B cell (primary cell): ENCODE measurements around the gene RAB31. TPM values are rescaled to one million over a fixed set of nuclear protein-coding genes. Genes with fewer than 3 reads are reported as not detected.

Experiments
- ATAC-seq: fragments of 200-7000 bp; cut with Tn5 transposase; one replicate; pipeline ENCODE4 v1.10.0; 2021; ENCODE audit warnings: low read depth, mild to moderate bottlenecking, moderate number of reproducible peaks, moderate library complexity
- CTCF ChIA-PET: fragments of 350-600 bp; sonication (Branson Sonifier 250); formaldehyde crosslinking; loops from one replicate; lab custom pipeline; 2021; ENCODE audit warnings: antibody characterized with exemption, inconsistent platforms; lab: Charles Lee
- POLR2A ChIA-PET: fragments of 350-600 bp; sonication (Branson Sonifier 250); formaldehyde crosslinking; loops from one replicate; lab custom pipeline; 2021; ENCODE audit warnings: antibody characterized with exemption; lab: Charles Lee
- DNase-seq: peaks from one replicate; pipeline ENCODE4 v3.0.0; 2013
- H2AFZ ChIP-seq: 2 replicates; pipeline ENCODE4 v1.6.1; 2012; ENCODE audit warnings: mild to moderate bottlenecking, low read depth, low read length; ENCODE audit not compliant: insufficient read depth, poor library complexity, severe bottlenecking
- H3K27ac ChIP-seq, 2 donors: 1 replicate in 1 of 2; 2 replicates in 1 of 2; pipeline ENCODE4 v1.5.1; 2012 to 2013; ENCODE audit warnings: low read length in 2 of 2, mild to moderate bottlenecking in 2 of 2, moderate library complexity in 1 of 2
- H3K27me3 ChIP-seq, 4 experiments: fragments of 200-600 bp in 1 of 4; sonication (generic) in 1 of 4; replicated peaks in 1 of 4; 1 replicate in 2 of 4; 2 replicates in 2 of 4; pipeline versions ENCODE4 v1.6.1 to v1.7.0; 2013 to 2016; ENCODE audit warnings: low read length in 3 of 4, mild to moderate bottlenecking in 2 of 4, mixed read lengths in 1 of 4, moderate library complexity in 1 of 4; ENCODE audit not compliant: insufficient read depth in 4 of 4, control insufficient read depth in 3 of 4; ENCODE audit errors: control extremely low read depth in 1 of 4
- H3K36me3 ChIP-seq, 2 experiments: replicated peaks in 1 of 2; 1 replicate in 1 of 2; 2 replicates in 1 of 2; pipeline versions ENCODE4 v1.6.1 to v1.7.1; 2013; ENCODE audit warnings: low read length in 1 of 2; ENCODE audit not compliant: insufficient read depth in 2 of 2, control insufficient read depth in 1 of 2; ENCODE audit errors: control extremely low read depth in 1 of 2, extremely low read depth in 1 of 2
- H3K4me1 ChIP-seq, 2 donors: fragments of 200-600 bp in 1 of 2; sonication (generic) in 1 of 2; 1 replicate in 1 of 2; 2 replicates in 1 of 2; pipeline versions ENCODE4 v1.5.1 to v1.6.1; 2013 to 2017; ENCODE audit warnings: low read length in 2 of 2; ENCODE audit not compliant: control insufficient read depth in 2 of 2, insufficient read depth in 2 of 2
- H3K4me2 ChIP-seq: replicated peaks from 2 replicates; pipeline ENCODE3; 2012; ENCODE audit warnings: mild to moderate bottlenecking, low read depth, low read length; ENCODE audit not compliant: poor library complexity, severe bottlenecking
- H3K4me3 ChIP-seq, 5 experiments: fragments of 200-600 bp in 1 of 5; sonication (generic) in 1 of 5; 1 replicate in 3 of 5; 2 replicates in 2 of 5; pipeline versions ENCODE4 v1.5.1 to v1.7.0; 2011 to 2016; ENCODE audit warnings: low read length in 4 of 5, mild to moderate bottlenecking in 4 of 5, low read depth in 2 of 5, control low read depth in 1 of 5, moderate library complexity in 1 of 5; ENCODE audit not compliant: insufficient read depth in 1 of 5; ENCODE audit errors: control extremely low read depth in 1 of 5, extremely low read depth in 1 of 5
- H3K79me2 ChIP-seq: fragments of 200-600 bp; sonication (generic); one replicate; pipeline ENCODE4 v1.6.0; 2016; ENCODE audit warnings: low read length; ENCODE audit not compliant: control insufficient read depth, insufficient read depth
- H3K9ac ChIP-seq: fragments of 200-600 bp; sonication (generic); 2 replicates; pipeline ENCODE4 v1.6.1; 2017; ENCODE audit warnings: mild to moderate bottlenecking, low read length, moderate library complexity
- H3K9me3 ChIP-seq, 3 donors: one replicate each; pipeline versions ENCODE4 v1.6.1 to v1.7.1; 2013; ENCODE audit warnings: low read length in 2 of 3; ENCODE audit not compliant: control insufficient read depth in 2 of 3, insufficient read depth in 1 of 3; ENCODE audit errors: control extremely low read depth in 1 of 3
- H4K20me1 ChIP-seq: 2 replicates; pipeline ENCODE4 v1.6.0; 2012; ENCODE audit warnings: mild to moderate bottlenecking, low read length; ENCODE audit not compliant: insufficient read depth, control insufficient read depth, poor library complexity, severe bottlenecking
- H3K27ac Mint-ChIP-seq: one replicate; pipeline ENCODE4 v1.8.0; 2021; ENCODE audit warnings: mixed read lengths
- H3K27me3 Mint-ChIP-seq: one replicate; pipeline ENCODE4 v1.8.0; 2021; ENCODE audit warnings: mixed read lengths
- H3K4me1 Mint-ChIP-seq: one replicate; pipeline ENCODE4 v1.8.0; 2021; ENCODE audit warnings: mixed read lengths
- H3K4me3 Mint-ChIP-seq: one replicate; pipeline ENCODE4 v1.8.0; 2021; ENCODE audit warnings: mixed read lengths
- H3K9me3 Mint-ChIP-seq: one replicate; pipeline ENCODE4 v1.8.0; 2022; ENCODE audit warnings: mixed read lengths; ENCODE audit not compliant: insufficient read depth
- CTCF ChIP-seq: fragments of 200-600 bp; IDR thresholded peaks from one replicate; pipeline ENCODE4 v1.8.0; 2022; ENCODE audit warnings: antibody characterized with exemption, mild to moderate bottlenecking
- EZH2 ChIP-seq: IDR thresholded peaks from 2 replicates; pipeline ENCODE4 v1.6.1; 2012; ENCODE audit warnings: borderline replicate concordance, low read depth, mild to moderate bottlenecking, moderate library complexity, low read length; ENCODE audit not compliant: insufficient read depth, poor library complexity, severe bottlenecking
- WGBS: methylation state at CpG from one replicate; pipeline ENCODE4 v1.1.5; 2013; ENCODE audit warnings: missing lambda C conversion rate; ENCODE audit not compliant: insufficient coverage; 5-methylcytosine and 5-hydroxymethylcytosine counted together
- intact Hi-C: fragments of 100-400 bp; cut with micrococcal nuclease; formaldehyde crosslinking; loops from one replicate; pipeline ENCODE4 v1.10.0; 2022
- polyA plus RNA-seq: library from polyadenylated mRNA; depleted of rRNA; stranded (reverse); fragments of >200 nt; gene quantifications from 2 replicates; pipeline ENCODE4 v1.2.3, GENCODE V29; 2012
- total RNA-seq, 2 donors: library from RNA; stranded (reverse); fragments of 120-200 nt in 1 of 2; gene quantifications; 1 replicate in 1 of 2; 2 replicates in 1 of 2; pipeline versions ENCODE4 v1.2.3 to v1.2.4, GENCODE V29; 2013 to 2022

RAB31 gene
- total and polyA plus RNA-seq, 2 donors (not counting 1 experiment from before 2014, with no cell fraction given): 15.5 to 44.6 TPM

GRCh38 chr18:9792565-9793245 is 84.6 kb downstream of the RAB31 start:
- H3K79me2 ChIP-seq: no peaks in the 10 kb centered on the region
- Mint-ChIP-seq H3K9me3 (peaks cover 2% of the 10 kb centered on the region), H3K27ac (no peak overlapping the region), H3K27me3 (no peaks in the 10 kb centered on the region), H3K4me1 (no peaks in the 10 kb centered on the region), H3K4me3 (no peak overlapping the region)
- no peak overlapping the region for H3K4me2 ChIP-seq
- H3K4me1 ChIP-seq: no peaks in the 10 kb centered on the region
- ChIA-PET POLR2A (no interaction called here), CTCF (interaction anchor here (0.7 to 1.8 kb wide), 2 partner anchors 9 to 12 kb away, joined by 3 read pairs; no protein-coding TSS in a partner anchor)
- no peak overlapping the region for H3K9ac ChIP-seq
- no peak overlapping the region for H3K27ac ChIP-seq
- DNase-seq (peak; percentile 41), ATAC-seq (peak; percentile 45)
- peak; percentile 55 for TF ChIP-seq CTCF
- TF ChIP-seq EZH2: no peak
- H3K4me3 ChIP-seq: no peak overlapping the region
- H3K36me3 ChIP-seq: peaks cover 0 to 5% of the 10 kb centered on the region in 2 experiments
- 100% methylated on average over 2 of the region's 3 CpGs for WGBS
- intact Hi-C loops: no loop called here
- H4K20me1 ChIP-seq: no peaks in the 10 kb centered on the region
- peaks cover 0 to 4% (median 0%) of the 10 kb centered on the region in 3 donors for H3K9me3 ChIP-seq
- H3K27me3 ChIP-seq: no peaks in the 10 kb centered on the region
- no peak overlapping the region for H2AFZ ChIP-seq

DNA sequence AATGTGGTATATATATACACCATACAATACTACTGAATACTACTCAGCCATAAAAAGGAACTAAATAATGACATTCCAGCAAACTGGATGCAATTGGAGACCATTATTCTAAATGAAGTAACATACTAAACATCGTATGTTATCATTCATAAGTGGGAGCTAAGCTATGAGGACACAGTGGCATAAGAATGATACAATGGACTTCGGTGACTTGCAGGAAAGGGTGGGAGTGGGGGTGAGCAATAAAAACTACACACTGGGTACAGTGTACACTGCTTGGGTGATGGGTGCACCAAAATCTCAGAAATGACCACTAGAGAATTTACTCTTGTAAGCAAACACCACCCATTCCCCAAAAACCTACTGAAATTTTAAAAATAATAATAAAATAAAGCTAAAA is 87.9 kb downstream of the RAB31 start:
- Mint-ChIP-seq H3K27ac (no peak overlapping the region), H3K9me3 (no peaks in the 10 kb centered on the region), H3K4me3 (no peak overlapping the region), H3K27me3 (no peaks in the 10 kb centered on the region), H3K4me1 (no peaks in the 10 kb centered on the region)
- intact Hi-C loops: no loop called here
- Histone ChIP-seq H3K9ac (no peak overlapping the region), H3K36me3 (peaks cover 0 to 15% of the 10 kb centered on the region in 2 experiments), H4K20me1 (no peaks in the 10 kb centered on the region), H3K27me3 (no peaks in the 10 kb centered on the region), H3K4me1 (no peaks in the 10 kb centered on the region), H3K4me3 (no peak overlapping the region), H3K9me3 (no peaks in the 10 kb centered on the region), H2AFZ (no peak overlapping the region), H3K27ac (no peak overlapping the region), H3K4me2 (no peak overlapping the region), H3K79me2 (no peaks in the 10 kb centered on the region)
- ATAC-seq: no peak
- CTCF ChIA-PET: no interaction called here
- POLR2A ChIA-PET: no interaction called here
- TF ChIP-seq EZH2 (no peak), CTCF (no peak)
- no CpG with 5 or more reads among the region's 2 CpGs for WGBS
- DNase-seq: no peak
